ENCODE measurements around the gene MGLL. TPM values are rescaled to one million over a fixed set of nuclear protein-coding genes. Genes with fewer than 3 reads are reported as not detected.

Gene MGLL
- total RNA-seq (2014; rRNA removed; shearing (Covaris generic)) = 83.6 and 95.0 TPM in 2 replicates

DNA sequence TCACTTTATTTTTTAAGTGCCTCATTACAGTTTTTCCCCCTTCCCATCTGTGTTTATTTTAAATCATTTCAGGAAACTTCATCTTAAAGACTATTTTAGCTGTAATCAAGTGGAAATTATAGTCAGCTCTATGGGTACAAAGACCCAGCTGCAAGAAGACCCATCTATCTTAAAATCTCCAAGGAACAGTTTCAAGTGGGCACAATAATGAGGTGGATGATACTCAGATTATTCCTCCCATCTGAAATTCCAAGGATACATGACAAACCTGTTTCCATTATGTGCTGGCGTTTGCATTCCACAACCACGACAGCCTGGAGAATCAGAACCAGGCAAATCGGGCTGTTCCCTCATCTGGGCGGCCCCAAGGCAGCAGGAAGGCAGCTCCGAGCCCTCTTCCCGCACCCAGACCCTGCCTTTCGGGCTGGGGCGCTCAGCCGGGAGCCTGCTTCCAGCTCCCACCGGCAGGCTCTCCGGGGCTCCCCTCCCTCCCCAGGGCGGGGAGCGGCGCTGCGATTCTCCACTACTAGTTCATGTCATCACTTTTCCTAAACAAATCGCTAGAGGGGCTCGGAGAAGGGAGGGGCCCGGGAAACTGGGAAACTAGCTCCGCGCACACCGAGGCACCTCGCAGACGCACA lies at the start of gene MGLL:
Gene MGLL (minus strand): TSS at position 475 of the 641 bp plus-strand sequence. CDS start 197 bp downstream, at position 278.
- DNase-seq (ENCODE audit: low spot score) = peak; percentile 66

DNA sequence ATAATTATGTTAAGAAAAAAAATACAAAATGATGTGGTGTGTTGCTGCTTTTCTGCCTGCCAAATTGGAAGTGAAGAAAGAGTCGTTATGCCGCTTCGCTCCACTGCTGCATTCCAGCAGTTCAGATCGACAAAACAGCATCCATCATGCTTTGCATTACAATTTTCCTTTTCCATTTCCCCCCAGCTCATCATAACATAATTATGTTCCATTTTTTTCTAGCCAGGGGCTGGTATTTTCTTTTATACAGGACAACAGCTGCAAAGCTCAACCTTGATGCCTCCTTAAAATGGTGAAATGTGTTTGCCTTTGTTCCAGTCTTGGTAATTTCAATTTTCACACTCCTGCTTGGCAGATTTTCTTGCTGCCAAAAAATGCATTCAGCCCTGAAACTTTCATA lies 47.8 kb upstream of the MGLL start:
- no peak for DNase-seq (ENCODE audit: low spot score)

DNA sequence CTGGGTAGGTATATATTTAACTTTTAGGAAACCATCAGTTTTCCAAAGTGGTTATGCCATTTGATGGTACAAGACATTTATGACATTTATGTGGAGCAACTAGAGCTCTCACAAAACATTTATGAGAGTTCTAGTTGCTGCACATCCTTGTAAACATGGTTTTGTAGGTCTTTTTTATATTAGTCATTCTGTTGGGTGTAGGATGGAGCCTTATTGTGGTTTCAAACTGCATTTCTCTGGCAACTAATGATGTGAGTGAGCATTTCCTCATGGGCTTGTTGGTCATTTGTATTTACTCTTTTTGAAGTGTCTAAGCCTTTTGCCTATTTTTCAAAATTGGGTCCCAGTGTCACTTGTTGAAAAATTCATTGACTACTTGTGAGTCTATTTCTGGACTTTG lies 45.7 kb upstream of the MGLL start:
- peak; percentile 29 for DNase-seq (ENCODE audit: low spot score)

DNA sequence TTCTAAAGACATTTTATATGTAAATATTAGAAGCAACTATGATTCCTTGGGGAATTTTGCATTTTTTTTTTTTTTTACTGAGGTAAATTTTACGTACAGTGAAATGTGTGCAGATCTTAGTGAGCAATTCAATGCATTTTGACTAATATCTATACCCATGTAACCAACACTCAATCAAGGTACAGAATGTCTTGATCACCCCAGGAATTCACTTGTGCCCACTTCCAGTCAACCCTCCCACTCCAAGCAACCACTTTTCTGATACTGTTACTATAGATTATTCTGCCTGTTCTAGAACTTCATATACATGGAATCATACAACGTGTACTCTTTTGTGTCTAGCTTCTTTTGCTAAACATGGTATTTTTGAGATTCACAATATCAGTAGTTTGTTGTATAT lies 45.1 kb upstream of the MGLL start:
- DNase-seq (ENCODE audit: low spot score) = no peak

DNA sequence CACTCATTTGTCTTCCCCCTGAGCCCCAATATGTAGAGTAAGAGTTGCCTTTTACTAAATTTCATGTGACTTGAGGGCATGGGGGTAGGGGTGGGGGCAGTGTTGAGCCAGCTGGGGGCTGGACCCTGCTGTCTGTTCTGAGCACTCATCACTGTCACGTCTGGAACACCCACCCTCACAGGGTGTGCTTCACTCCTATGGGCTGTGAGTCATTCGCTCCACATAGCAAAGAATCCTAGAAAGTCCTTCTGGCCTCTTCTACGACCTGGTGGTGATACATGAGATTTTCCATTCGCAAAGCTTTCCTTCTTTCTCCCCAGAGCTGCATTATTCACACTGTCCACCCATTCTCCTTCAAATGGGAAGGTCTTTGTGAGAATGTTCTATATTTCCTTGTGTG lies 43.6 kb upstream of the MGLL start:
- DNase-seq (ENCODE audit: low spot score) = no peak

DNA sequence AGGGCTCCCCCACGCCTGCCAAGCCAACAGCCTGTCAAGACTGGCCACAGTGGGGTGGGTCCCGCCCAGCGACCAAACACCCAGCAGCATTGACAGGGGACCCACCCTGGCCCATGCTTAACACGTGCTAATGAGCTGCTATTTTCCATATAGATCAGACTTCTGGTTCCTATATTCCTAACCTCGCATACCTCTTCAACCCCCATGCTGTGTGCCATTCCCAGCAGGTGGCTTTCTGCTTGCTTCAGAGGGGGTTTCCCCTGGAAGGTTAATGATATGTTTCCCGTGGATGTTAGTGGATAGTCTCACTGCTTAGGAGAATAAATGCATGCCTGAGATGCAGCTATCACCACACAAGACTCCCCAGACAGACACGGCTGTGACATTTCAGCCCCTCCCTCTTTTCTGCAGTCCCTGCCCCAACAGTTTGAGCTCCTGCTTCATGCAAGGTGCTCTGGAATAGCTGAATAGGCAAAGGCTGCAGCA lies 37.9 kb upstream of the MGLL start:
- DNase-seq (ENCODE audit: low spot score) = no peak

DNA sequence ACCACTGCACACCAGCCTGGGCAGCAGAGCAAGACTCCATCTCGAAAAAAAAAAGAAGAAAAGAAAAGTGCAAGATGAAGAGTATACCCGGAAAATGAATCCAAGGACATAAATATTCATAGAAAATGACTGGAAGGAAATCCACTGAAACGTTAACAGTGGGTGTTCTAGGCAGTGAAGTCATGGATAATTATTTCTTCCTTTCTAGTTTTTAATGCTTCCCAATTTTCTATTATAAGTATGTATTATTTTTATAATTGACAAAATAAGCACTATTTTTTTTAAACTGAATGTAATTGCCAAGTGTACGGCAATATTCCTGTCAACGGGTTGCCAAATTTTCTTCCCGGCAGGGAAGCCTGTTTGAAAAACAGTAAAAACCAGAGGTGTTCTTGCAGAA lies 37.4 kb upstream of the MGLL start:
- no peak for DNase-seq (ENCODE audit: low spot score)

DNA sequence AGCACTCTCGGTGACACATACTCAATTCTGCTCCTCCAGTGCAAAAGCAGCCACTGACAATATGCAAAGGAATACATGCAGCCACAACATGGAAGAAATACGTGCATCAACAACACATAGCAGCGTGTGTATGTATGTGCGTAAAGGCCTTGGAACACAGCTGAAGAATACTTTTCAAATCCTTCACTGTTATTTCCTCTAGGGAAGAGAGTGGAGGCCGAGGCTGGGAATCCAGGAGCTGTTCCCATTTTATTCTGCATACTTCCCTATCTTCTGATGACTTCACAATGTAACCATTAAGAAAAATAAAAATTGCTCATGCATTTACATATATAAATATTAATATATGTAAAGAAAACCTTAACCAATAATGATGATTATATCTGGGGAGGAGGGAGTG lies 36.6 kb upstream of the MGLL start:
- DNase-seq (ENCODE audit: low spot score) = no peak

DNA sequence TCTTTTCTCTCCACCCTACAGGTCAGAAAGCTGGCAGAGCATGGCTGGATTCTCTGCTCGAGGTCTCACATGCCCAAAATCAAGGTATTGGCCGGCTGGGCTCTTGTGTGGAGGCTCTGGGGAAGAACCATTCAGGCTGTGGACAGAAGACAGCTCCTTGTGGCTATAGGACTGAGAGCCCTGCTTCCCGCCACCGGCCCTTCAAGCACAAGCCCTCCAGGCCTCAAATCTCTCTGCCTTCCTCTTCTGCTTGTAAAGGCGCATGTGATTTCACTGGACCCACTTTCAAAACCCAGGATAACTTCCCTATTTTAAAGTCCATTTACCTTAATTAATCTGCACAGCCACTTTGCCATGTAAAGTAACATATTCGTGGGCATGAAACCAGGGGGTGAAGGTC lies 36.2 kb upstream of the MGLL start:
- DNase-seq (ENCODE audit: low spot score) = no peak

DNA sequence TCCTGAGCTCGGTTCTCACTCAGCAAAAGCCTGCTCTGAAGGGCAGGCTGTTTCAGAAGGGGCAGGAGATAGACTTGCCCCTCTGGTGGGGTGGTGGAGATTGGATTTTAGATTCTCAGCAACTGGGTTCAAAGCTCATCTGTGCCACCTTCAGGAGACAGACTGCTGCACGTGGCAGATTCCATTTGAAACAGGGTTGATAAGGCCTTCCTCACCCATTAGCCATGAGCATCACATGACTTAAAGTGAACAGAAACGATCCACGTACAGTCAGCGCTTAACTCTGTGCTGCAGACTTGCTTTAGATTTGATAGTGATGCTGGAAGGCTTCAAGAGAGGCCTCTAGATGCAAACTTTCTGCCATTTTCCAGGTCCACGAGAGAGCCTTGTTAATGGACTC lies 35.0 kb upstream of the MGLL start:
- no peak for DNase-seq (ENCODE audit: low spot score)

DNA sequence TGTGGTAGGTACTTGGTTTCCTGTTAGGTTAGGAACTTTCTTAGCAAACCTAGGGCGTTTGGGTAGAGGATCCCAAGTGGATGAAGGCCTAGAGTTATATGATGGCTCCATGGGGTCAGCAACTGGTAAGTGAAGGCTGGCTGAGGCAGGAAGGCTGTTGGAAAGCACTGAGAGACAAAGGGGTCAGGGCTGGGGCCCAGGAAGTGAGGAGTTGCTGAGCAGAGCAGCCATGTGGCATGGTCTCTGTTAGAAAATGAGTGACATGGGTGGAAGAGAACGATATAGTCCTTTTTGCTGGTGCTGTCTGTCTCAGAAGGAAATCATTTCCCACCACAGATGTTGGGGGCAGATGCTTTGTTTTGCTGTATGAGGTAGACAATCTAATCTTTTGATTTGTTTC lies 34.5 kb upstream of the MGLL start:
- DNase-seq (ENCODE audit: low spot score) = no peak

DNA sequence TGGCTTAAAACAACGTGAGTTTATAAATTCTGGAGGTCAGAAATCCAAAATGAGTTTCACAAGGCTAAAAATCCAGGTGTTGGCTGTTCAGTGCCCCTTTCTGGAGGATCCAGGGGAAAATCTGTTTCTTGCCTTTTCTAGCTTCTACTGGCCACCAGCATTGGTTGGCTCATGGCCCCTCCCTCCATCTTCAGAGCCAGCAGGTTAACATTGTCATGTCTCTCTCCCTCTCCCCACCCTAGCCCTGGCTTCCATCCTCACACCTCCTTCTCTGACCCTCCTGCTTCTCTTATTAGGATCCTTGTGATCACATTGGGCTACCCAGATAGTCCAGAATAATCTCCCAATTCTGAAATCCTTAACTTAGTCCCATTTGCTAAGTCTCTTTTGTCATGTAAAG lies 32.9 kb upstream of the MGLL start:
- no peak for DNase-seq (ENCODE audit: low spot score)

DNA sequence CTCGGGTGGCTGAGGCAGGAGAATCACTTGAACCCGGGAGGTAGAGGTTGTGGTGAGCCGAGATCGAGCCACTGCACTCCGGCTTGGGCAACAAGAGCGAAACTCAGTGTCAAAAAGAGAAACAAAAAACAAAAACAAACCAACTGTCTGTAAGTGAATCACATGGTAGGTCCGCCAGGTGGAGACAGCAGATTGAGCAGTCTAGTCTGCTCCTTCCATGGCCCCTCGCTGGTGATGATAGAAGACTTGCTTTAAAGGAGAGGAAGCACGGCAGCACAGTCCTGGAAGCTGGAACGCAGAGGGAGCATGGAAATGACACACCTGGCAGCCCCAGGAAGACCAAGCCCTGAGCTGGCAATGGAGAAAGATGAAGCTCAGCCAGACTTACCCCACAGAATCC lies 31.4 kb upstream of the MGLL start:
- peak; percentile 87 for DNase-seq (ENCODE audit: low spot score)

DNA sequence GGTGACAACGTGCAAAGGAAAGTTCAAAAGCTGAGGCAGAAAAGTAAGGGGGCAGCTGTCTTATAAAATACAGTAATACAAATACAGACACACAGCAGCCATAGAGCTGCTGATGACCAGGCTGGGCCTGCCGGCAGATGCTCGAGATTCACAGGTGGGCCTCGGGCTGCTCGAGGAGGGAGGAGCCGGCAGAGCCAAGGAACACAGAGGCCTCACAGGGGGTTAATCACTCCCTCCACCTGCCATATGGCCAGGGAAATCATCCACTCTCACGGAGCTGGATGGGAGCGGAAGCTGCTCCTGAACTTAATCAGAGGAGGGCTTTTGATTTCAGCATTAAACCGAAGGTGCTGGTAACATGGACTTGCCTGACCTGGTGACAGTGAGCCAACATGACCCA lies 29.6 kb upstream of the MGLL start:
- no peak for DNase-seq (ENCODE audit: low spot score)

DNA sequence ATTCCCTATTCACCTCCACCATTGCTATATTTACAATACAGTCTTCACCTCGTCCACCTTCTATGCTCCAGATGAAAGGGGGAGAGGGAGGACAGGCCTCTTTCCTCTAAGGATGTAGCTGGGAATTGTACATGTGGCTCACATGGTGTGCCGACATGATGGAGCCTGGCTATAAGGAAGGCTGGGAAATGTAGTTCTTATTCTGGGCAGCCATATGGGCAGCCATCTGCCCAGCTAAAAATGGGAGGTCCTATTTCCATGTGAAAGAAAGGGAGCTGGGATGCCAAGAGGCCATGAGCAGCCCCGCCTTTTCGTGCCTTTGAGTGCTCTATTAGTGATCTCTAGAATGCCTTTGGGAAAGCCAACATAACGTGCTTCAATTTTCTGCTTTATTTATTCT lies 27.1 kb upstream of the MGLL start:
- no peak for DNase-seq (ENCODE audit: low spot score)

DNA sequence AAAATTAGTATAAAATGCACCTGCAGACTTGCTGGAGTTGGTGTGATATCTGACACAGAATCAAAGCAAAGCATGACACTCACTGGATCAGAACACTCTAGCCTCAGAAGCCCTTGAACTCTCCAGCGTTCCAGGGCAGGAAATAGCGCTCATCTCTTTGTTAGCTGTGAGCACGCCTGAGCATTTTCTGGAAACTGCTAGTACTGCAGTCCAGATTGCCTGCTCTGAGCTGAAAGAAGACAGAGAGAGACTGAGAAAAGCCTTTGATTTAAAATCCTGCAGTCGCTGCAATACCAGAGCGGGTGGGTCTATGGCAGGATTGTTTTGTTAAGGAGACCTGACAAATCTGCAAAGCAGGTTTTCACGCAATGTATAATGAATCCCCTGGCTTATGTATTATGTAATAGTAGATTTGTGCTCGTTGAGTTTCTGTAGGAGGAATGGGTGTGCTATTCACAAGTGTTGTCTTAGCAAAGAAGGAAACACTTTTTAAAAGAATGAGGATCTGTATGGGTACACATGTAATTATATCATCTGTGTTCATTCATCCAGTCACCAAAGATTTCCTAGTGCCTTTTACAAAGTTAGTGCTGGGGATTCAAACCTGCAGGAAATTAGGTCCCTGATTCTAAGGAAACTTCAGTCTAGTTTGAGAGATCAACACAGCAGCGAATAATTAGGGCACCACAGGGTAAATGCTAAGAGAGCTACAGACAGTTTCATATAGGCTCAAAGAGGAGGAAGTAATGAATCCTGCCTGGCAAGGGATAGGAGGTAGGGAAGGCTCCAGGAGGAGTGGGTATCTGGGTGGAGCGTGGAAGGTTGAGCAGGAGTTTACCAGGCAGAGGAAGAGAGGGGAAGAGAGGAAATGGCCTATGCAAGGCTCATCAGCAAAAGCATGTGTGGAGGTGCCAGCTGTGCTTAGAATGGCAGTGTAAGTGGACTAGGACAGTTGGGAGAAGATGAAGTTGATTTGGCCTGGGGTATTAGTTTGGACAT lies 26.1 kb upstream of the MGLL start:
- DNase-seq (ENCODE audit: low spot score) = peak; percentile 43

DNA sequence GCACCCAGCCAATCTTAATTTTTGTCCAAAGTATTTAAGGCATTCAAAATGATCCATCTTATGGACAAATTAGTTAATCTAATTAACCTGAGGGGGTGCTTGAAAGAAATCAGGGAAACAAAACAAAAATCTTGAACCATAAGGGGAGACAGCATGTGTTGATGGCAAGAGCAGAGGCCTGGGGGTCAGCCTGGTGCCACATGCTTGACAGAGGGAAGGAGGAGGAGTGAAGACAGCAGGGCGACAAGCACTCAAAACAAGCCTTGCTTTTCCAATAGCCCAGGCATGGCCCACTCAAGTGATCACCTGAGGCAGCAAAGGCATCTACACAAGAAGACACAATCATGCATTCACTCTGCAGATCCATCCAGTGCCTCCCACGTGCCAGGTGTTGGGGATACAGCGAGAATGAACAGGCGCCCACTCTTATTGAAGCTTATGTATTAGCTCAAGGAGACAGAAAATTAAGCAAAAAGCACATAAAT lies 25.0 kb upstream of the MGLL start:
- no peak for DNase-seq (ENCODE audit: low spot score)

DNA sequence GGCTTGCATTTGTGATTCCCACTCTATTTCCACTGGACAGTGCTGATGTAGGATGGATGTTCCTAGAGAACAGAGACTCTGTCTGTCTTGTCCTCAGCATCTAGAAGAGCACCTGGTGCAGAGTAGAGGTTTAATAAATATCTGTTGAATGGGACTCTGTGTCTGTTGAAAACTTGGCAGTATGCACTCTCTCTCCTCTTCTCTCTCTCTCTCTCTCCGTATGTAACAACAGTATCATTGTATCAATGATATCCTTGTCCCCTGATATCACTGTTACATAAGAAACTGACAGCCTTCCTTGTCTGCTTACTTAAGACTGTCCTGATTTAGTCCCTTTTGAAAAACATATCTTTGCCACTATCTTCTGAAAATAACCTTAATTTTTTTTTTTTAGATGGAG lies 24.3 kb upstream of the MGLL start:
- no peak for DNase-seq (ENCODE audit: low spot score)

DNA sequence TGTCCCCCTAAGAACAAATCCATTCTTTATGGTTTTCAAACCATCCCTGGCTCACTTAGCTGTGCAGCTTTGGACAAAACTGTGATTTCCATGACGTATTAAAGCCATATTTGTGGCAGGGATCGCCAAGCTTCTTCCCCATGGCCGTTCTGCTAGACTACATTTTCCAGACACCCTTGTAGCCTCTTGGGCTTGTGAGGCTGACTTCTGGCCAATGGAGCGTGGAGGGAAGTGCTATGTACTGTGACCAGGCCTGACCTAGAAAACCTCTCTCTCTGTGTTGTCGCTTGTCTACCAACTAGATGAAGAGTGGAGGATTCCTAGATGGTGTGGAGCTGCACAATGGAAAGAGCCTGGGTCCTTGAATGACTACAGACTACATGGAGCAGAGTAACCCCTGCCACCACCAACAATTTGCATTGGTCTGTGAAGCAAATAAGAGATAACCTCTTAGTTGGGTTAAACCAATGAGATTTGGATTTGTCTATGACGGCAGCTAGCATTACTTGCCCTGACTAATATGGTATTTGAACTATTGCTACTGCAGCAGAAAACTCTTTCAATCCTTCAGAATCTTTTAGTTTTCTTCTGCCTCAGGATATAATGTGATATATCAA lies 22.1 kb upstream of the MGLL start:
- no peak for DNase-seq (ENCODE audit: low spot score)

DNA sequence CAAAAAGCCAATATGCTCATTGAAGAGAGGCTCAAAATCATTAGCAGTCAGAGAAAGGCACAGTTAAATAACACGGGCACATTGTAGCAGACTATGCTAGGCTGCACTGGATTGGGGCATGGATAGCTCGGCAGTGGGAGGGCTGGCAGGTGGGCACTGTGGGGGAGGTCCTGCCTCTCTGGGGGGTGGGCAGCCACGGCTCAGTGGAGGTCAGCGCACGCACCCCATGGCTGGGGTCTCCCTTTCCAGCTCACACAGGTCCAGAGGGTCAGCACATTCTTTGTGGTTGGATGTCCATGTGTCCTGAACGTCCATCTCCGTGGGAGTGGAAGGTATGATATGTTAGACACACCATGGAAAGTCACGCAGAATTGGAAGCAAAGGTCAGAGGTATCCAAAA lies 18.4 kb upstream of the MGLL start:
- no peak for DNase-seq (ENCODE audit: low spot score)

DNA sequence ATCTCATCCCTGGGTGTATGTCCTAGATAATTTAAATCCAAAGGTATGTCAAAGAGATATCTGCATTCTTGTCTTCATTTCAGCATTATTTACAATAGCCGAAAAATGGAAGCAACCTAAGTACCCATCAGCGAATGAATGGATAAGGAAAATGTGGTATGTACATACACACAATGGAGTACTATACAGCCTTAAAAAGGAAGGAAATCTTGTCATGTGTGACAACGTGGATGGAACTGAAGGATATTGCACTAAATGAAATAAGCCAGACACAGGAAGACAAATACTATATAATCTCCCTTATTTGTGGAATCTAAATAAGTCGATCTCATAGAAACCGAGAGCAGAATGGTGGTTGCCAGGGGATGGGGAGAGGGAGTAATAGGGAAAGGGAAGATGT lies 16.8 kb upstream of the MGLL start:
- DNase-seq (ENCODE audit: low spot score) = no peak
